Immature natural killer cell (primary cell): ENCODE measurements around the gene CRYGB. TPM values are rescaled to one million over a fixed set of nuclear protein-coding genes. Genes with fewer than 3 reads are reported as not detected.
"Not testable (repeated sequence)": the region's sequence is repeated elsewhere in the genome, so short reads cannot be mapped to it uniquely, and the experiment has no call there.

Experiments
- DNase-seq, 3 donors: peaks; one replicate each; pipeline ENCODE4 v3.0.0; 2022; ENCODE audit warnings: mixed read lengths in 1 of 3
- H3K27ac Mint-ChIP-seq, 6 donors: one replicate each; pipeline ENCODE4 v1.8.0; 2020; ENCODE audit warnings: mixed read lengths in 6 of 6, mild to moderate bottlenecking in 5 of 6, inconsistent platforms in 4 of 6, moderate library complexity in 3 of 6
- H3K27me3 Mint-ChIP-seq, 3 donors: one replicate each; pipeline ENCODE4 v1.8.0; 2020 to 2021; ENCODE audit warnings: low read depth in 3 of 3, mild to moderate bottlenecking in 3 of 3, mixed read lengths in 3 of 3, moderate library complexity in 3 of 3, inconsistent platforms in 1 of 3
- H3K36me3 Mint-ChIP-seq, 3 donors: one replicate each; pipeline ENCODE4 v1.8.0; 2020; ENCODE audit warnings: mixed read lengths in 3 of 3, inconsistent platforms in 2 of 3, mild to moderate bottlenecking in 2 of 3
- H3K4me1 Mint-ChIP-seq, 2 donors: one replicate each; pipeline ENCODE4 v1.8.0; 2020; ENCODE audit warnings: inconsistent platforms in 2 of 2, mild to moderate bottlenecking in 2 of 2, mixed read lengths in 2 of 2, moderate library complexity in 1 of 2
- H3K4me3 Mint-ChIP-seq, 5 donors: one replicate each; pipeline ENCODE4 v1.8.0; 2020; ENCODE audit warnings: mild to moderate bottlenecking in 5 of 5, mixed read lengths in 5 of 5, inconsistent platforms in 3 of 5, moderate library complexity in 3 of 5
- H3K9me3 Mint-ChIP-seq, 6 donors: one replicate each; pipeline ENCODE4 v1.8.0; 2020; ENCODE audit warnings: mild to moderate bottlenecking in 6 of 6, mixed read lengths in 6 of 6, inconsistent platforms in 4 of 6, moderate library complexity in 3 of 6
- polyA plus RNA-seq, 3 donors: library from polyadenylated mRNA; unstranded; fragments of 300-500 nt; fragmentation: Illumina TruSeq; gene quantifications; one replicate each; pipeline ENCODE4 v1.2.3, GENCODE V29; 2021

CRYGB gene
- polyA plus RNA-seq, 3 donors from 2014 or later: not detected

GRCh38 chr2:208122248-208122647, 23.7 kb downstream of the CRYGB start:
- Mint-ChIP-seq H3K4me3 (no peak overlapping the region), H3K27me3 (peaks cover 5 to 13% (median 9%) of the 10 kb centered on the region in 3 donors), H3K9me3 (no peaks in the 10 kb centered on the region), H3K36me3 (no peaks in the 10 kb centered on the region), H3K4me1 (peaks cover 8 to 11% of the 10 kb centered on the region in 2 donors), H3K27ac (no peak overlapping the region)
- no peak for DNase-seq

GRCh38 chr2:208118918-208119317, 27.0 kb downstream of the CRYGB start:
- no peak overlapping the region for H3K4me3 Mint-ChIP-seq
- DNase-seq: no peak
- H3K36me3 Mint-ChIP-seq: no peaks in the 10 kb centered on the region
- peaks cover 3% of the 10 kb centered on the region in 2 donors for H3K4me1 Mint-ChIP-seq
- no peaks in the 10 kb centered on the region for H3K9me3 Mint-ChIP-seq
- H3K27ac Mint-ChIP-seq: no peak overlapping the region
- H3K27me3 Mint-ChIP-seq: peaks cover 0 to 3% (median 2%) of the 10 kb centered on the region in 3 donors

DNA sequence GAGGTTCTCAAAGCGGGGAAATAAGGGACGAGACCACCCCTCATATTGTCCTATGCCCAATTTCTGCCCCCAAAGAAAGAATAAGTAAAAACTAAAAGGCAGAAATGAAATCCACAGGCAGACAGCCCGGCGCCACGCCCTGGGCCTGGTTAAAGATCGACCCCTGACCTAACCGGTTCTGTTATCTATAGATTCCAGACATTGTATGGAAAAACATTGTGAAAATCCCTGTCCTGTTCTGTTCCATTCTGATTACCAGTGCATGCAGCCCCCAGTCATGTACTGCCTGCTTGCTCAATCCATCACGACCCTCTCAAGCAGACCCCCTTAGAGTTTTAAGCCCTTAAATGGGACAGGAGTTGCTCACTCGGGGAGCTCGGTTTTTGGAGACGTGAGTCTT, 28.6 kb downstream of the CRYGB start:
- DNase-seq, H3K4me3 Mint-ChIP-seq, H3K27ac Mint-ChIP-seq, H3K4me1 Mint-ChIP-seq, H3K9me3 Mint-ChIP-seq, H3K27me3 Mint-ChIP-seq, H3K36me3 Mint-ChIP-seq: not testable (repeated sequence)

DNA sequence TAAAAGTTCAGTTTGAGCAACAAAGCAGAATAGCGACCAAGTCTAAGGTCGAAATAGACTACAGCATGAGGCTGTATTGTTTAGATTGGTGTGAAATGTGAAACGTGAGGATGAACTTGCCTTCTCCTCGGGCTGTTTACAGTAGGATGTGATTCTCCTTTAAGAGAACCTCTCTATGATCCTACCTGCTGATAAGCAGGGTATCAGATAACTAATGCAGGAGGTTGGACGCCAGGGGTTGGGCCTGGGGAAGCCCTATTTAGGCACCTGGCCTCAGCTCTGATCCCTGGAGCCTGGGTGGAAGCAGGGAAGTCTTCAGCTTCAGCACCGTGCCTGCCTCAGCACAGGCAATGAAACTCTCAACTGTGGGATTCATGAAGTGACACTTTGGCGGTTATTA, 33.0 kb downstream of the CRYGB start:
- Mint-ChIP-seq H3K27me3 (peaks cover 0 to 6% (median 5%) of the 10 kb centered on the region in 3 donors), H3K4me3 (no peak overlapping the region), H3K4me1 (no peaks in the 10 kb centered on the region), H3K36me3 (no peaks in the 10 kb centered on the region), H3K9me3 (no peaks in the 10 kb centered on the region), H3K27ac (no peak overlapping the region)
- DNase-seq: no peak

GRCh38 chr2:208112273-208112745, 33.6 kb downstream of the CRYGB start:
- H3K27me3 Mint-ChIP-seq, H3K27ac Mint-ChIP-seq, H3K36me3 Mint-ChIP-seq, H3K9me3 Mint-ChIP-seq, H3K4me1 Mint-ChIP-seq, H3K4me3 Mint-ChIP-seq, DNase-seq: not testable (repeated sequence)

DNA sequence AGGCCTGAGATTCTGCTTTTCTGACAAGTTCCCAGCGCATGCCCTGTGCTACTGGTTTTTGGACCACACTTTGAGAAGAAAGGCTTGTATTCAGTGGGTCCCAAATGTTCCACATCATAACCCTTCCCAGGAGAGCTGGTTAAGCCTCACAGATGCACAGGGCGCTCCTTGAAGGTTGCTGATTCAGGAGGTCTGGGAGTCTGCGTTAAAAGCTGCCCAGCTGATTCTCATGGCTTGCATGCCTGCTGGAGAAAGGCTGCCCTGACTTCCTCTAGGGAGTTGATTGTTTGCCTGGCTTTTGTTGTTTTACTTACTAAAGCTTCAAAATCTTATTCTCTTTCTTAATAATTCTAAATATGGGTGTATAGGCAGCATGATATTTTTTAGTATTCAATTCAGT, 42.3 kb downstream of the CRYGB start:
- Mint-ChIP-seq H3K27ac (no peak overlapping the region), H3K36me3 (peaks cover 0 to 5% (median 0%) of the 10 kb centered on the region in 3 donors), H3K27me3 (peaks cover 5 to 17% (median 6%) of the 10 kb centered on the region in 3 donors), H3K4me1 (peaks cover 28 to 32% of the 10 kb centered on the region in 2 donors), H3K9me3 (no peaks in the 10 kb centered on the region), H3K4me3 (no peak overlapping the region)
- DNase-seq: no peak

DNA sequence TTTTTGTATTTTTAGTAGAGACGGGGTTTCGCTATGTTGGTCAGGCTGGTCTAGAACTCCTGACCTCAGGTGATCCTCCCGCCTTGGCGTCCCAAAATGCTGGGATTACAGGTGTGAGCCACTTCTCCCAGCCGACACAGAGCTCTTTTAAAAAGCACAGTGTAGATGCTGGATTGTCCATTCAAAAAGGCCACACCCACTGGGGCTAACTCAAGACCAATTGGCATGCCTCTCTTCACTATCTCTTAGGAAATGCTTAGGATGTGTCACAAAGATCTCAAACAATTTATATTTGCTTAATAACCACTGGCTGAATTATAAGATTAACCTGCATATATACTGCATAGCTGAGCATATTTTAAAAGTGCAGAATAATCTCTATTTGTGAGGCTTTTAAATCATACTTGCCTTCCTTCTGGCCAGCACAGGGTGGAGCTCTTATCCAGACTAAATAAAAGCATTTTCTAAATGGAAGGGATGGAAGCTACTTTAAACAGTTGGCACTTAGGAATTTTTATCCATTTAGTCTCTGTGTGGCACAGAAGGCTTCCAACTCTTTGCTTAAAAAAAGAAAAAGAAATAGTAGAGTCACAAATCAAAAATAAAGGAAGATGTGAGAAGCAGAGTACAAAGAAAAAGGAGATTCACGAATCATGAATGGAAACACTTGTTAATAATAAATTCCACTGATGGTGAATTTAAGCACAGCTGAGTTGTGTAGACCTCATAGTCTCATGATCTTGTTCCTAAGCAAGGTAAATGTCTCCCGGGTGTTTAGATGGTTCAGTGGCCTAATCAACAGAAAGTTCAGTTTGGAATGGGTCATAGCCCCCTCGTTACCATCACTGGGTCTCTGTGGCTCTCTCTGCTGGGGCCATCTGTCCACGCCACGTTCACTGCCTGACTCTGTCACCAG, 44.0 kb downstream of the CRYGB start:
- Mint-ChIP-seq H3K4me3 (peak overlapping the region in 3 of 5 donors; percentile 28 to 45 (median 33)), H3K4me1 (peaks cover 28 to 32% of the 10 kb centered on the region in 2 donors), H3K9me3 (no peaks in the 10 kb centered on the region), H3K36me3 (peaks cover 0 to 5% (median 0%) of the 10 kb centered on the region in 3 donors), H3K27ac (peak overlapping the region in 2 of 6 donors; percentile 6 to 43), H3K27me3 (peaks cover 5 to 16% (median 6%) of the 10 kb centered on the region in 3 donors)
- DNase-seq: no peak

- no peaks in the 10 kb centered on the region for H3K9me3 Mint-ChIP-seq
- H3K36me3 Mint-ChIP-seq: peaks cover 0 to 5% (median 0%) of the 10 kb centered on the region in 3 donors
- peaks cover 5 to 13% (median 6%) of the 10 kb centered on the region in 3 donors for H3K27me3 Mint-ChIP-seq
- no peak for DNase-seq
- H3K4me1 Mint-ChIP-seq: peaks cover 28 to 32% of the 10 kb centered on the region in 2 donors
- H3K4me3 Mint-ChIP-seq: peak overlapping the region; percentile 61 to 76 (median 73)
- peak overlapping the region in 5 of 6 donors; percentile 3 to 77 (median 31) for H3K27ac Mint-ChIP-seq
Observed at GRCh38 chr2:208099682-208100470, 46.1 kb downstream of the CRYGB start.

DNA sequence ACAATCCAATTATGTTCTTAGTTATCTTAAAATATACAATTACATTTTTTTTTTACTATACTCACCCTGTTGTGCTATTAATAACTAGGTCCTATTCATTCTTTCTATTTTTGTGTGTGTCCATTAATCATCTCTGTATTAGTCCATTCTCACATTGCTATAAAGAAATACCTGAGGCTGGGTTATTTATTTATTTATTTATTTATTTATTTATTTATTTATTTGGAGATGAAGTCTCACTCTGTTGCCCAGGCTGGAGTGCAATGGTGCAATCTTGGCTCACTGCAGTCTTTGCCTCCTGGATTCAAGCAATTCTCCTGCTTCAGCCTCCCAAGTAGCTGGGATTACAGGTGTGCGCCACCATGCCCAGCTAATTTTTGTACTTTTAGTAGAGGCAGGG, 47.3 kb downstream of the CRYGB start:
- Mint-ChIP-seq H3K27me3 (peaks cover 5 to 13% (median 7%) of the 10 kb centered on the region in 3 donors), H3K4me1 (peaks cover 28 to 32% of the 10 kb centered on the region in 2 donors)
- DNase-seq, H3K4me3 Mint-ChIP-seq, H3K9me3 Mint-ChIP-seq, H3K27ac Mint-ChIP-seq, H3K36me3 Mint-ChIP-seq: not testable (repeated sequence)

DNA sequence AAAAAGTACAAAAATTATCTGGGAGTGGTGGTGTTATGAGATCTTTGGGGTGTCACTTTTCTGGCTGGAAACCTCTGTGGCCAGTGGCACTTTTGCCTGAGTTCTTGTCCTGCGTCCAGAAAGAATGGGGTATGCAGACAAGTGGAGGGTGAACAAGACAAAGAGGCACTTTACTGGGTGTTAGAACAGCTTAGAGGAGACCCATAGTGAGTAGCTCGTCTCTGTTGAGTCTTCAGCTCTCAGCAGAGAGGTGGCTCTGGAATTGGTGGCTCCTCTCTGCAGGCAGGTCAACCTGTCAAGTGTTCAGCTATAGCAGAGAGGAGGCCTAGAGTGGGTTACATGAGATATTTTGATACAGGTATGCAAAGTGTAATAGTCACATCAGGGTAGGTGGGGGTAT, 47.7 kb downstream of the CRYGB start:
- DNase-seq: no peak
- Mint-ChIP-seq H3K9me3 (no peaks in the 10 kb centered on the region), H3K4me1 (peaks cover 28 to 32% of the 10 kb centered on the region in 2 donors), H3K27ac (no peak overlapping the region), H3K27me3 (peaks cover 5 to 13% (median 7%) of the 10 kb centered on the region in 3 donors), H3K36me3 (peaks cover 0 to 5% (median 0%) of the 10 kb centered on the region in 3 donors), H3K4me3 (no peak overlapping the region)

DNA sequence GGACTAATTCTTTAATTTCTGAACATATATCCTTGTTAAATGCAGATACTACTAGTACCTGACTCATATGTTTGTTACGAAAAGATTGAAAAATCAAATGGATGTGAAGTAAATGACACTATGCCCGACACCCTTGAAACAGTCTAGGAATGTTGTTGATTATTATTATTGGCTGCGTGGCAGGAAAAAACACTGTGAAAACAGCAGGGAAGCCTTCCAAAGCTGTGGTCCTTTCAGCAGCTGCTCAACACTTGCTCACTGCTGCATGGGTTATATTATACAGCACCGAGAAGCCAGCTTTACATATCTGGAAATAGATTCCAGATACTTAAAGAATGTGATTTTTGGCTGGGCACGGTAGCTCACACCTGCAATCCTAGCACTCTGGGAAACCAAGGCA, 48.2 kb downstream of the CRYGB start:
- Mint-ChIP-seq H3K4me3 (no peak overlapping the region), H3K36me3 (peaks cover 0 to 5% (median 0%) of the 10 kb centered on the region in 3 donors), H3K27ac (no peak overlapping the region), H3K4me1 (peaks cover 28 to 32% of the 10 kb centered on the region in 2 donors), H3K27me3 (peaks cover 5 to 13% (median 7%) of the 10 kb centered on the region in 3 donors), H3K9me3 (no peaks in the 10 kb centered on the region)
- DNase-seq: no peak

DNA sequence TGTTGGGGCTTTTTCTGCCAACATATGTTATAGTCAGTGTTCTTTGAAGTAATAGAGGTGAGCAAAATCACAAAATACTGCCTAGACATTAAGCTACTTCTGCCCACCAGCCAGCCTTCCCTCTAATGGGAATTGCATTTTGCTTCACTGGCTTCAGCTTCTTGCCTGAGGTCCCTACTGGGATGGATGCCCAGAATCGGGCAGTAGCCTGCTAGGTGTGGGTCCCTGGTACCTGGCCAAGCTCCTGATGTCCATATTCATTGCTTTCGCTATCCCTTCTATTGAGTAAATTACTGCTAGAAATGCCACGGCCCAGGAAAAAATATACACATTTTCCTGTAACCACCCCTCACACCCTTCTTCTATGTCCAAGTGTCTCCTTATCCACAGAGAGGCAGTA, 48.6 kb downstream of the CRYGB start:
- DNase-seq: no peak
- Mint-ChIP-seq H3K4me3 (no peak overlapping the region), H3K27me3 (peaks cover 7 to 13% (median 7%) of the 10 kb centered on the region in 3 donors), H3K36me3 (peaks cover 0 to 5% (median 0%) of the 10 kb centered on the region in 3 donors), H3K4me1 (peaks cover 28 to 29% of the 10 kb centered on the region in 2 donors), H3K9me3 (no peaks in the 10 kb centered on the region), H3K27ac (no peak overlapping the region)

GRCh38 chr2:208096080-208096479, 49.9 kb downstream of the CRYGB start:
- H3K36me3 Mint-ChIP-seq: peaks cover 0 to 5% (median 0%) of the 10 kb centered on the region in 3 donors
- H3K27me3 Mint-ChIP-seq: peaks cover 5 to 13% (median 9%) of the 10 kb centered on the region in 3 donors
- H3K4me3 Mint-ChIP-seq: no peak overlapping the region
- DNase-seq: no peak
- H3K4me1 Mint-ChIP-seq: peaks cover 17 to 21% of the 10 kb centered on the region in 2 donors
- no peak overlapping the region for H3K27ac Mint-ChIP-seq
- no peaks in the 10 kb centered on the region for H3K9me3 Mint-ChIP-seq

- Mint-ChIP-seq H3K9me3 (no peaks in the 10 kb centered on the region), H3K4me1 (no peaks in the 10 kb centered on the region), H3K27ac (no peak overlapping the region), H3K27me3 (peaks cover 2 to 4% (median 3%) of the 10 kb centered on the region in 3 donors), H3K36me3 (no peaks in the 10 kb centered on the region), H3K4me3 (no peak overlapping the region)
- DNase-seq: no peak
Observed at GRCh38 chr2:208093128-208093527, 52.8 kb downstream of the CRYGB start.
